ENCODE measurements around the gene NSG2. TPM values are rescaled to one million over a fixed set of nuclear protein-coding genes. Genes with fewer than 3 reads are reported as not detected.

Gene NSG2
- total RNA-seq, 6 experiments from 2014 or later, result 0.13 TPM; not detected in 5

- intact Hi-C loops (cut with DNase I), result no loop called here
- Histone ChIP-seq H3K27ac (no peak overlapping the region), H3K27me3 (no peaks in the 10 kb centered on the region), H3K4me3 (no peak overlapping the region), H3K4me1 (no peaks in the 10 kb centered on the region), H3K36me3 (no peaks in the 10 kb centered on the region), H3K9me3 (no peaks in the 10 kb centered on the region)
- DNase-seq (no peak), ATAC-seq (no peak)
- TF ChIP-seq CTCF (IDR thresholded peaks at IDR 0.05), result no peak
- TF ChIP-seq POLR2A (IDR thresholded peaks at IDR 0.05), result no peak
Measured at GRCh38 chr5:174063082-174063756, 17.7 kb downstream of the NSG2 start.

- TF ChIP-seq CTCF (IDR thresholded peaks at IDR 0.05), result no peak
- TF ChIP-seq POLR2A (IDR thresholded peaks at IDR 0.05), result no peak
- H3K27me3 ChIP-seq, result no peaks in the 10 kb centered on the region
- no peak for ATAC-seq
- no peaks in the 10 kb centered on the region for H3K4me1 ChIP-seq
- DNase-seq, result no peak
- no peak overlapping the region for H3K4me3 ChIP-seq
- intact Hi-C loops (cut with DNase I), result no loop called here
- WGBS (ENCODE audit: insufficient coverage, low coverage, low lambda C conversion rate, missing lambda C conversion rate), result 37% methylated on average over 8 of the region's 8 CpGs
- no peaks in the 10 kb centered on the region for H3K36me3 ChIP-seq
- H3K9me3 ChIP-seq, result no peaks in the 10 kb centered on the region
- H3K27ac ChIP-seq, result no peak overlapping the region
Measured at GRCh38 chr5:174064171-174064570, 18.7 kb downstream of the NSG2 start.

- no peak for DNase-seq
- no peak for TF ChIP-seq CTCF (IDR thresholded peaks at IDR 0.05)
- no peak for TF ChIP-seq POLR2A (IDR thresholded peaks at IDR 0.05)
- no peaks in the 10 kb centered on the region for H3K27me3 ChIP-seq
- no peak overlapping the region for H3K4me3 ChIP-seq
- intact Hi-C loops (cut with DNase I), result no loop called here
- no peaks in the 10 kb centered on the region for H3K36me3 ChIP-seq
- no peak for ATAC-seq
- no peak overlapping the region for H3K27ac ChIP-seq
- WGBS (ENCODE audit: insufficient coverage, low coverage, low lambda C conversion rate, missing lambda C conversion rate), result 28% methylated on average over 6 of the region's 8 CpGs
- H3K9me3 ChIP-seq, result no peaks in the 10 kb centered on the region
- no peaks in the 10 kb centered on the region for H3K4me1 ChIP-seq
Measured at GRCh38 chr5:174065528-174066197, 20.2 kb downstream of the NSG2 start.

- Histone ChIP-seq H3K4me3 (no peak overlapping the region), H3K36me3 (no peaks in the 10 kb centered on the region), H3K9me3 (no peaks in the 10 kb centered on the region), H3K27me3 (no peaks in the 10 kb centered on the region), H3K27ac (no peak overlapping the region), H3K4me1 (no peaks in the 10 kb centered on the region)
- no CpG with 5 or more reads among the region's 1 CpG for WGBS (ENCODE audit: insufficient coverage, low coverage, low lambda C conversion rate, missing lambda C conversion rate)
- intact Hi-C loops (cut with DNase I), result no loop called here
- ATAC-seq (no peak), DNase-seq (no peak)
- TF ChIP-seq CTCF (IDR thresholded peaks at IDR 0.05), result no peak
Measured at GRCh38 chr5:174067499-174067898, 22.0 kb downstream of the NSG2 start.
